H1 (cell line): Measurements from ENCODE around the gene EXD2. TPM values are rescaled to one million over a fixed set of nuclear protein-coding genes. Genes with fewer than 3 reads are reported as not detected.
A peak's percentile ranks its signal among the peaks of the same experiment; 100 is the strongest.

ENCODE experiments used
- ASH2L ChIP-seq: fragments of 200-600, 300-600 bp; sonication (generic); IDR thresholded peaks from one replicate; pipeline ENCODE4 v1.7.1; 2017; ENCODE audit warnings: low read length
- CHD7 ChIP-seq: fragments of 300-600 bp; sonication (generic); IDR thresholded peaks from 2 replicates; pipeline ENCODE4 v1.7.1; 2012; ENCODE audit warnings: low read length, moderate library complexity, mild to moderate bottlenecking, inconsistent platforms; ENCODE audit not compliant: insufficient replicate concordance
- CREB1 ChIP-seq: IDR thresholded peaks from 2 replicates; pipeline ENCODE4 v1.6.1; 2012; ENCODE audit warnings: inconsistent platforms
- CTCF ChIP-seq, 3 experiments: IDR thresholded peaks; 1 replicate in 2 of 3; 2 replicates in 1 of 3; pipeline versions ENCODE4 v1.5.1 to v1.6.1; 2011; ENCODE audit warnings: low read length in 3 of 3, mild to moderate bottlenecking in 3 of 3, inconsistent platforms in 2 of 3, low read depth in 1 of 3, moderate library complexity in 1 of 3; ENCODE audit not compliant: insufficient read depth in 1 of 3; ENCODE audit errors: control extremely low read depth in 1 of 3
- FOSL1 ChIP-seq: IDR thresholded peaks from 2 replicates; pipeline ENCODE4 v1.6.1; 2011; ENCODE audit warnings: mild to moderate bottlenecking, low read depth, low read length, moderate library complexity; ENCODE audit not compliant: insufficient read depth
- RBBP5 ChIP-seq: IDR thresholded peaks from 2 replicates; pipeline ENCODE4 v1.7.1; 2012; ENCODE audit warnings: low read depth, mild to moderate bottlenecking, inconsistent platforms, low read length, moderate library complexity, borderline replicate concordance
- polyA plus RNA-seq, 7 experiments: library from polyadenylated mRNA; depleted of rRNA in 3 of 7; stranded (reverse) in 5 of 7; unstranded in 2 of 7; fragments of >200 nt in 5 of 7; fragments of 200-250 nt in 2 of 7; gene quantifications; 1 replicate in 5 of 7; 2 replicates in 1 of 7; 4 replicates in 1 of 7; pipeline versions ENCODE4 v1.2.1 to v1.2.3, GENCODE V29; 2011 to 2013; ENCODE audit warnings: missing spikeins in 2 of 7, mixed read lengths in 2 of 7
- total RNA-seq: library from RNA; stranded (reverse); fragmentation: NEBNext Ultra II Directional; extraction: Animal tissue kit (Norgen Biotek cat#: 25700); gene quantifications from 2 replicates; pipeline ENCODE4 v1.2.1, GENCODE V29; 2021
- TF ChIP-seq, protein P1 (sequence below): IDR thresholded peaks from 2 replicates; pipeline ENCODE4 v1.6.1; 2012; ENCODE audit warnings: inconsistent platforms

EXD2 gene
- total and polyA plus RNA-seq, 2 of the 8 experiments (the other 6 are each of a cell fraction or from before 2014, with no cell fraction given), result 11.9 to 25.9 TPM

GRCh38 chr14:69259527-69260189 is 68.4 kb downstream of the EXD2 start, which contains the start of gene GALNT16 (continued):
- TF ChIP-seq ASH2L (peak; percentile 69), CHD7 (no peak), CREB1 (no peak), FOSL1 (0 out of 2 replicates have a peak, but pooled peaks have one; percentile 50), CTCF (IDR thresholded peaks at IDR 0.05; ENCODE audit: control extremely low read depth in 1 of 3, insufficient read depth in 1 of 3, low read depth in 1 of 3, low read length in 3 of 3) (peak; percentile 25 to 84 (median 33)), RBBP5 (peak; percentile 46; the same call in 1 of the 2 replicates)
- TF ChIP-seq, protein P1, sequence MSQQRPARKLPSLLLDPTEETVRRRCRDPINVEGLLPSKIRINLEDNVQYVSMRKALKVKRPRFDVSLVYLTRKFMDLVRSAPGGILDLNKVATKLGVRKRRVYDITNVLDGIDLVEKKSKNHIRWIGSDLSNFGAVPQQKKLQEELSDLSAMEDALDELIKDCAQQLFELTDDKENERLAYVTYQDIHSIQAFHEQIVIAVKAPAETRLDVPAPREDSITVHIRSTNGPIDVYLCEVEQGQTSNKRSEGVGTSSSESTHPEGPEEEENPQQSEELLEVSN, result peak; percentile 37
